HG03558 (cell line): ENCODE measurements around the gene CXCL12.

Experiments
- ATAC-seq: cut with Tn5 transposase; IDR thresholded peaks from one replicate; pipeline ENCODE4 v1.9.1; 2021; ENCODE audit warnings: moderate number of reproducible peaks; ENCODE audit not compliant: unreplicated experiment; ENCODE audit errors: extremely low read depth

Gene CXCL12

DNA sequence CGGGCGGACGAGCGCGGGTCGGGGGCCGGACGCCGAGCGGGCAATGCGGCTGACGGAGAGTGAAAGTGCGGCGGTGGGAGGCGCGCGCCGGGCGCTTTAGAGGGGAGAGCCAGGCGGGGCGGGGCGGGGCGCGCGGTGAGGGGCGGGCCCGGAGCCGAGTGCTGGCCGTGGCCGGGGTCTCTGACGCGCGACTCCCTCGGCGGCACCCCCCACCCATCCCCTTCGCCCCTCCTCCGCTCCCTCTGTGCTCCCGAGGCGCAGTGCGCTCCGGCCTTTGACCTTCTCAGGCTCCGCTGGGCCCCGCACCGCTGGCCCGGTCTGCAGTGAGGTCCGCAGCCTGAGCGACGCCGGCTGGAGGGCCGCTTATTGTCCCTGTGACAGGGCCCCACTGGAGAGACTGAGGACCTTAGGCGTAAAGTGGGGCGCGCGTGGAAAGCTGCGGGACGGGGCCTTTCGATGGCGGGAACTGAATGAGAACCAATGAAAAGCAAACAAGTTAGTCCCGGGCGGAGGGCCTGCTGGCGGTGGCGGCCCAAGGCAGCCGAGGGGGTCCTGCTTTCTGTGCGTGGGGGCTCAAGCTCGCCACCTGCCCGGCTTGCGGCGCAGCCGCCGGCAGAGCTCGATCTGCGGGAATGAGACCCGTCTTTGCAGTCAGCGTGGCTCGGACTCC lies at the start of gene CXCL12:
TSS of gene CXCL12 (minus strand) at position 72 of the 670 bp plus-strand sequence. CDS start 92 bp downstream, outside the sequence.
- no peak for ATAC-seq

DNA sequence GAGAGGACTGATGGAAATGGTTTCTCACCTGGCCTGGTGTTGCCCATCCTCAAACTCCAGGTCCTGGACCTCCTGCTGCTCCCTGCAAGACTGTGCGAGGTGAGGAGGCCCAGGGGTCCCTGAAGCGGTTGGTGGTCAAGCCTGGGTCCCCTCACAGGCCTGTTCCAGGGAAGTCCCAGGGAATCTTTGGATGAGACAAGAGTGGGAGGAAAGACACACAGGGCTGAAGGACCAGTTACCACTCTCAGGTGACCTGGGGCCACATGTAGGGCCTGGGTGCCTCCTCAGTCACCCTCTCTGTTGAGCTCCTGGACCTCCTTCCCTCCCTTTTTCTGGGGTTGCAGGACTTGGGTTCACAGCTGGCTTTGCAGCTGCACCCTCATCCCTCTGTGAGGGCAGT lies 42.6 kb upstream of the CXCL12 start:
- ATAC-seq: no peak

DNA sequence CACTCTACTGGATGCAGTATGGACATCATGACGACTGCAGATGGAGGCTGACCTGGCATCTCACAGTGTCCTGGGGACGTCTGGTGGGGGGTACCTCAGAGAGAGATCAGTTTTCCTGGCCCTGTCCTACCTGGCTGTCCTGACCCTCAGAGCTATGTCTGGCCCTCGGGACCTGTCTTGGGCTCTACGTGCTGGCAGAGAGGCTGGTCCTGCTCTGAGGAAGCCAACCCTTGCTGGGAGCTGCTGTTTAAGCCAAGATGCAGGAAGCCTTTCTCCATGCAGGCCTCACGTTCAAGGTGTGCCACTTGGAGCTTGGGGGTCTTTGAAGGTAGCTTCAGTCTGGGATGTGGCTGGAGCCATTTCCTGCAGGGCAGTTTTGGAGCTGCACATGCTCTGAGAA lies 42.1 kb upstream of the CXCL12 start:
- no peak for ATAC-seq

DNA sequence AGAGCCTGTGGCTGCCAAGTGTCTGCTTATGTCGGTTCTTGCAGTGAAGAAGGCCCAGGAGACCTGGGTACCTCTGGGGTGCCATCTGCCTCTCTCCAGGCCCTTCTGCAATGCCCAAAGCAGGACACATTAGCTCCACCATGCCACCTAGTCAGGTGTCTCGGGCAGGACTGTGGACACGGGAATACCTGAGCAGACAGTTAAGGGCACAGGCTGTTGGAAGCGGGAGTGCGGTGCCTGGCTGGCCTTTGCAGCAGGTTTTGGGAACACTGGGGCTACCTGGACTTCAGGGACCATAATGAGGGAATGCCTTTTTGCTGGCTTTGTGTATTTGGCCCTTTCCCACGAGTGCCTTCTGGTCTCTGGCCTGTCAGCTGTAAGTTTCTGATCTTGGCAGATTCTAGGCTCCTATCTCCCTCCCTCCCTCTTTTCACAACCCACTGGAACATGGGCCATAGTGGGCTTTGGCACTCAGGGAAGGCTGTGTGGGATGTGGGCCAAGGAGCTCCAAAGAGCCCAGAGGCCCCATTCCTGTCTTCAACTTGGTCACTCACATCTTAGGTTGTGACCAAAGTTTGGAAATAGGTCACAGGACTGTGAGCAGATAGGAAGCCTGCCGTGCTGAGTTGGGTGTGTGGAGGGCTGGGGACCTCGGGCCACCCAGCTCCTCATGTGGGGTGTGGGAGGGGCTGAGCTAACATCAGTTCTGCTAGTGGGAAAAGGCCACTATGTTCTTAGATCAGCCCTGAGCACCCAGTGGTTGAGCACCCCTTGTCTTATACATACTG lies 41.5 kb upstream of the CXCL12 start:
- no peak for ATAC-seq

DNA sequence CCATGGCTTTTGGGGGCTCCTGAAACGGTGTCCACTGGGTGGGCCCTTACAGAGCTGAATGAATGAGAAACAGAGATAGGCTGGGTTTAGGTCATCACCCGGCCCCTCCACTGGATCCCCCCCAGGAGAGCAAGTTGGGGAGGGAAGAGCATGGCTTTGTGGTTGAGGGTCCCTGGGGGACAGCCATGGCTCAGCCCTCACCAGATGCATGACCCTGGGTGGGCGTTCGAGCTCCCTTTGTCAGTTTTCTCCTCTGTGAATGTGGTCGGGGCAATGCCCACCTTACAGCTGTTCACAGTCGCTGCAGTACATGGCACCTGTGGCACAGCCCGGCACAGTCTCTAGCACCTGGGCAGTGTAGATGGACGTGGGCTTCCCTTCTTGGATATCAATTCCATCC lies 40.6 kb upstream of the CXCL12 start:
- ATAC-seq: no peak

DNA sequence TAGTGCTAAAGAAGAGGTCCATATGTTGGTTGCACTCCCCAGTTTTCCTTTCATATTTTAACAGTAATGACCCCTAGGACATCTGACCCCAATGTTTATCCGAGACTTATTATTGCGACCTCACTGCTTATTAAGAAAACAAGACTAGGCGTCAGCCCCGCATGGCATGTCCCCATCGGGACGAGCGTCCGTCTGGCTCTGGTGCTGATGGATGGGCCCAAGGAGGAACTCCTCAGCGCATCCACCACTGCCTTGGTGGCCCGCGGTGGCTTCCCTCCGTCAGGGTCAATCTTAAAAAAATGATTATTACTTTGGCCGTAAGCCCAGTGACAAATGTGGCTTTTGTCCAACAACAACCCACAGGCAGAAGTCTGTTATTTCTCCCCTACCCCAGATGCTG lies 40.1 kb upstream of the CXCL12 start:
- ATAC-seq: no peak

DNA sequence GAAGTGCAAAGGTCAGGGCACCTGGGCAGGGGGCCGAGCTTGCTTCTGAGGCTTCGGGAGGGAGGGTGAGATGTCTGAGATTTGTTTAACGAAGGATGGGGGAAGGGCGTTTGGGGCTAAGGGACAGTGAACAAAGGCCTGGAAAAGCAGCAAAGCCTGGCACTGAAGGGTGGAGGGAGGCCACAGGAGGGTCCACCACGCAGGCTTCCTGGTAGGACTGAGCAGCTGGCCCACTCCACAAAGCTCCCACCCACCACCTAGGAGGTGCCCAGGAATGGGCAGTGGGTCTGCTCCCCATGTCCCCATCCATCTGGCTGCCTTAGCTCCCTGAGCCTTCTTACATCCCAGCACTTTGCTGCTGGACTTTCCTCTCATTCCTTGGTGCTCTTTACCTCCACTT lies 39.4 kb upstream of the CXCL12 start:
- no peak for ATAC-seq

DNA sequence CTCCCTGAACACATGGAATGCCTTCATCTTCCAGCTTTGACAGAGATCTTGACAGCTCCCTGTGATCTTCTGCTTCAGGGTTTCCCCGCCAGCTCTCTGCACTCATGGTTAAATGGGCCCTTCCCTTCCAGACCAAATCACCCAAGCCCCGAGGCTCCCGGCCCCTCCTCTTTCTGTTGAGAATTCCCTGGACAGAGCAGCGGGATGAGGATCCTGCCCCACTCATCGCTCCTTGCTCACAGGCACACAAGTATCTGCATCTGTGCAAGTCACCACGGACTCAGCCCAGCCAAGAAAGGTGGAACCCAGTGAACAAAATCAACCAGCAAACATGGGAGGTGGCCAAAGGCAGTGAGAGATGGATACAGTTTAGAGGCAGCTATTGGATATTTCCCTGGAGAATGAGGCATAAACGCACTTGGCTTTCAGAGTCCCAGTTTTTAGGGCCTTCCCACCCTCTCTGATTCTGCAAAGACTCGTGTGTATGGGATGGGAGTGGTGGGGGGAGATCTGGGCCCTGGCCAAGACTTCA lies 37.7 kb upstream of the CXCL12 start:
- ATAC-seq: no peak

DNA sequence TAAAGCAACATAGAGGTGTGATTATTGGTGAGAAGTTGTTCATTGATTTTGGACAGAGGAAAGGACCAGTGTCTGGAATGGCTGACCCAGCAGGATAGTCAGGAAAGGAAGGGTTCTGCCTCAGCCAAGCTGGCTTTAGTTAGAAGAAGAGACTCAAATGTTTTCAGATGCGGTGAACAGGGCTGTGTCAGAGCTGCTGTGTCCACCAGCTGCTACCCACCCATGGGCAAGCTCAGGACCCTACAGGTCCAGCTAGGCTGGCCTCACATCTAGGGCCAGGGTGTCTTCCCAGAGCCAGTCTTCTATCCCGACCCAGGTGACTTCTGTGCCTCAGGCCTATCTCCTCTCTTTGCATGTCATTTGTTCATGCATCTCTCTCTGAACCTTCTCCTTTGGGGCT lies 37.3 kb upstream of the CXCL12 start:
- ATAC-seq: no peak

DNA sequence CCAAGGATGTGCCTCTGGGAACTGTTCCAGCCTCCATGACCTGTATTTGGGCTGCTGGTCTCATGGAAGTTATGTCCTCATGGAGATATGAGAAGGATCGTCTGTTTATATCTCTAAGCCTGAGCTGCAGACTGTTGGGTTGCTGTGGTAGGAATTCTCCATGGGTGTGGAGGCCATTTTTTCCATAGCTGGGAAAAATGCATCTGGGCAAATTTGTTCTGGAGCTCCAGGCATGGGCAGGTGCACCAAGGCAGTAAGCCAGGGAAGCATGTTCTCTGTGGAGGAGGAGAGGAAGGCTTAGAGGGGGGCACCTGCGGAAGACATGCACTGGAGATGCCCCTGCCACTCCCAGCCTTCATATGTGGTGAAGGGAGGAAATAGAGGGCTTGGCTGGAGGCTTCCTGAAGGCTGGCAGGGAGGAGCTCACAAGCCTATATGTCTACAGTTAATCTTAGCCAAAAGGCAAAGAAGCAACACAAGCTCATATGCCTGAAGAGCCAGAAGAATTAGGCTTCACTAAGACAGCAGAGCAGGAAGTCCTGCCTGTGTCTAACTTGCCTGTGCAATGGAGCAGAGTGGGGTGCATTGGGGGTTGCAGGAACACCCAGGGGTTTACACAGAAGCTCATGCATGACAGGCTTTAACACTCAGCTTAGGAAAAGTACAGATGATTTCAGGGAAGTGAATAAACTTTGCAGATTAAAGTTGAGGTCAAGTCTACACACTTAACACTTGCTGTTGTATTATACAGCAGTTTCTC lies 35.1 kb upstream of the CXCL12 start:
- no peak for ATAC-seq

DNA sequence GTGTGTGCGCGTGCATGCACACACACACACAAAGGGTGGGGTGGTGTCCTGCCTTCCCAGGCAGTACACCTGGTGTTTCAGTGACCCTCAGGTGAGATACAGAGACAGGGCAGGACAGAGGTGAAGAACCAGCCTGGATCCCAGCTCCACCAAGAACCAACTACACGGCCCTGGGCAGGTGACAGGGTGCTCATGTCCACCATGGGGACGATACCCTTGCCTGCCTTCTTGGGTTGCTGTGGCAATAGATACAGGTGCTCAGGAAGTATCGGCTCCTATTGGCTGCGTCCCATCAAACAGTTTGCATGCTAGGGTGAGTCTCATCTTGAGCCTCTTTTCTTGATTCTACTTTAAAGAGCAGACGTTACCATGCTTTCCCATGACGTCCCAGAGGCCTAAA lies 33.7 kb upstream of the CXCL12 start:
- no peak for ATAC-seq

DNA sequence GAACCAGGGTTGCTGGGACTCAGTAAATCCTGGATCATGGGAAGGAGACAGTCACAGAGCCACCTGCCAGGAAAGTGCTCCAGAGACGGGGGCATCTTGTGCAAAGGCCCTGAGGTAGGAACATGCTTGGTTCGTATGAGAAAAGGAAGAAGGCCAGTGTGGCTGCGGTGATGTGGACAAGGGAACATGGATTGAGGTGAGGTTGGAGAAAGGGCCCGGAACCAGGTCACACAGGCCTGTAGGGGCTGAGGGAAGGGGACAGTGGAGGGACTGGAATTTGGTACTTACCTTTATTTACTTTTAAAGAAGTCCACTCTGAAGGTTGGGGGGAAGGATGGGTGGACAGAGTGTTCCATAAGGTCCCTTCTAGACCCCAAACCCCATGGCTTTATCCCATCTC lies 32.9 kb upstream of the CXCL12 start:
- ATAC-seq: no peak

DNA sequence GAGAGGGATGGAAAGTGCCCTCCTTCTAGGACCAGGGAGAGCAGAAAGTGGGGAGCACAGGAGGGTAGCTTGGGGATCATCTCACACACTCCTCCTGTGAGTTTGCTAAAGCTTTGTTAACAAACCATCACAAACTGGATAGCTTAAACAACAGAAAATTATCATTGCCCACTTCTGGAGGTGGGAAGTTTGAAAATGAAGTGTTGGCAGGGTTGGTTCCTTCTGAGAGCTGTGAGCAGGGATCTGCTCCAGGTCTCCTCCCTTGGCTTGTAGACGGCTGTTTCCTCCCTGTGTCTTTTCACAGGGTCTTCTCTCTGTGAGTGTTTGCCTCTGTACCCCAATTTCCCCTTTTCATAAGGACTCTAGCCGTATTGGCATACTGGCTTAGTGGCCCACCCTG lies 32.0 kb upstream of the CXCL12 start:
- no peak for ATAC-seq

DNA sequence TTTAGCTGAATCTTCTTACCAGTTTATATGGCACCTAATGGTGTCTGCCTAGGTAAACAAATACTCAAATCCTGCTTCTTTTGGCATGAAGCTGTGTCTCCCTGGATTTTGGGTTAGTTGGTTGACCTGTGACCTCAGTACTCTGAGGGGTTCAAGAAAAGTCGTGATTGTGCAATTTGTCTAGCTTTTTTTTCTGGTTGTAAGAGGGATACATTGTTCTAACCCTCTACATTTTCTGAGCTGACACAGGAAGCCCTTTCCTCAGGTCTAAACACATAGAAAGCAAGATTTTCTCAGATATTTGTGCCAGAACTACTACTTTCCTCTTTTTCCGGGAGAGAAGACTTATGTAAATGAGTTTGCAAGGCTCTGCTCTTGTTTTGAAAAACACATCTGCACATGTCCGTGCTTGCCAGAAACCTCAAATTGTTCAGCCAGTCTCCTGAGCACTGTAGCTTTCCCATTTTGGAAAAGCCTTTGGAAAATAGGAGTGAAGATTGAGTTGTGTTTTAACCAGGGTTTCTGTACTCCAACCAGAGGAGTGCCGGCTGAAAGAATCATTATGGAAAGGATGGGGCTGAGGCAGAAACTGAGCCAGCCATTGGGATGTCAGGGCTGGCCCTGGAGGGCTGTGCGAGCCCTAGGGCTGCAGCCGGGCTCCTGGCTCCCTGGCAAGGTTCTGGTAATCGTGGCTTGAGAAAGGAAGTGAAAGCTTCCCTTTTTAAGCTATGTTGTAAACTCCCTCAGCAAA lies 31.3 kb upstream of the CXCL12 start:
- no peak for ATAC-seq

DNA sequence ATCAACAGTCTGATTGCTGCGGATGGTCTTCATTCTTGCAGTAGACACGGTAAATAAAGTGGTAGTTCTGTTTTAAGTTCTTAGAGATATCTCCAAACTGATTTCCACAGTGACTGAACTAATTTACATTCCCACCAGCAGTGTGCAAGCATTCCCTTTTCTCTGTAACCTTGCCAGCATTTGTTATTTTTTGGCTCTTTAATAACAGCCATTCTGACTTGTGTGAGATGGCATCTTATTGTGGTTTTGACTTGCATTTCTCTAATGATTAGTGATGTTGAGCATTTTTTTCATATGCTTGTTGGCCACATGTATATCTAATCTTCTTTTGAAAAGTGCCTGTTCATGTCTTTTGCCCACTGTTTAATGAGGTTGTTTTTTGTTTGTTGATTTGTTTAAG lies 30.2 kb upstream of the CXCL12 start:
- no peak for ATAC-seq

DNA sequence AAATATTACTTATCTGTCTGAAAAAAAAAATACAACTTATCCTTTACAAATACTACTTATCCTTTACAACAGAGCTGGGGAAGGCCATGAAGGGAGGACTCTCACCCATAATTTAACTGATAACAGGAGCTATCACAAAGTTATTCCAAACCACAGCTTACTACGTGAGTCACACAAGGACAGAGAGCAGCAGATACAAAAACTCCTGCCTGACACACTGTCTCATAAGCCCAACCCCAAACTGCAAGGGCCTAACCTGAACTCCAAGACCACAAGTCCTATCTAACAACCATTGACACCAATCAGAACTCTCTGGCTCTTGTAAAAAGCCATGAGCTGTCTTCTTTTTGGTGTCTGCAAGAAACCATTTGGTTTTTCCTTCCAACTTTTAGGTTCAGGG lies 28.5 kb upstream of the CXCL12 start:
- no peak for ATAC-seq

DNA sequence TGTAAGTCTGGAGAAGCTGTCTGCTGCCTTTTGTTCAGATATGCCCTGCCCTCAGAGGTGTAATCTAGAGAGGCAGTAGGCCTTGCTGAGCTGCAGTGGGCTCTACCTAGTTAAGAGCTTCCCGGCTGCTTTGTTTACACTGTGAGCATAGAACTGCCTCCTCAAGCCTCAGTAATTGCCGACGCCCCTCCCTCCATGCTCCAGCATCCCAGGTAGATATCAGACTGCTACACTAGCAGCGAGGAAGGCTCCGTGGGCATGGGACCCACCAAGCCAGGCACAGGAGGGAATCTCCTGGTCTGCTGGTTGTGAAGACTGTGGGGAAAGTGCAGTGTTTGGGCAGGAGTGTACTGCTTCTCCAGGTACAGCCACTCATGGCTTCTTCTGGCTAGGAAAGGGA lies 26.4 kb upstream of the CXCL12 start:
- no peak for ATAC-seq

DNA sequence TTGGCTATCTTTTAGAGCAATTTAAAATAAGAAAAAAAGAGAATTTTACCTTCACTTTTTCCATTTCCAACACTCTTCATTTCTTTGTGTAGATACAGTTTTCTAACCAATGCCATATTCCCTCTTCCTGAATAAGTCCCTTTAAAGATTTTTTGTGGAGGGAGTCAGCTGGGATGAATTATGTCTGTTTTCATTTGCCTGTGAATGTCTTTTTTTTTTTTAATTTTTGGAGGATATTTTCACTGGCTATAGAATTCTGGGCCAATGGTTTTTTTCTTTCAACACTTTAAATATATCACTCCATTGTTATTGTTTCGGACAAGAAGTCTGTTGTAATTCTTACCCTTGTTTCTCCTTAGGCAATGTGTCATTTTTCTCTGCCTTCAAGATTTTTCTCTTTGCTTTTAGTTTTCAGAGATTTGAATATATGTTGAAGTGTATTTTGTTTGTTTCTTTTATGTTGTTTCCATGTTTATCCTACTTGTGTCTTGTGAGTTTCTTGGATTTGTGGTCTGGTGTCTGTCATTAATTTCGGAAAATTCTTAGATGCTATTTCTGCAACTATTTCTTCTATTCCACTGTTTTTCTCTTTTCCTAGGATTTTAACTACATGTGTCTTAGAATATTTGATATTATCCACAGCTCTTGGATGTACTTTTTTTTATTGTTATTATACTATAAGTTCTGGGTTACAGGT lies 20.0 kb upstream of the CXCL12 start:
- no peak for ATAC-seq

DNA sequence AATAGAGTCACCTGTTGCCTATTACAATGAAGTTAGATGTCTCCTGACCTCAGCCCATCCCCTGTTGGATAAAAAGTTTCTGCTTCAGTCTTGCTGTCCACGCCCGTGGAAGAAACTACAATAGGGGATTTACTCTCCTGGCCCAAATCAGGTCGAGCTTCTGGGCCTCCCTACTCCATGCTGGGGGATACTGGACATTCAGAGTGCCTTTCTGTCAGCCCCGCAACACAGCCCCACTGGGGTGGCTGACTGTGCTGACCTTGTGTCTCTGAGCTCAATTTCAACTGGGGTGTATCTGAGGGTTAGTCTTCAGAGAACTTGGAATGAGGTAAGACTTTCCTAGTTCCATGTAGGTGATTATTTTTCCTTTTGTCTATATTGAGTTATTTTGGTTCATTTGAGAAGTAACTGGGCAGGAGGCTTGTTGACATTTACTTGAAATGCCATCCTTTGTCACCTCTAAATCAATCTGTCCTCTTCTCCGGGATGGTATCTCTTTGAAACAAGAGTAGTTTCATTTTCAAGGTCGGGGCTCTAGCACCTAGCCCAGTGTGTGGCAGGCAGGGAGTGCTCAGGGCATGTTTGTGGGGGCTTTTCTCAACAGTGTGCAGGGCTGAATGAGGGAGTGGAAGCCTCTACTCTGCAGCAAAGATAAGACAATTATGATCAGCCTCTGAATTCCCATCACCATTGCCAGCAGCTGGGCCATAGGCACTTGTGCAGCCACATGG lies 17.7 kb upstream of the CXCL12 start:
- ATAC-seq: no peak
